ENCODE measurements around the gene RBMS1.

GRCh38 chr2:160353166-160353565 is 140.4 kb downstream of the RBMS1 start:
- TF ChIP-seq, protein P1, sequence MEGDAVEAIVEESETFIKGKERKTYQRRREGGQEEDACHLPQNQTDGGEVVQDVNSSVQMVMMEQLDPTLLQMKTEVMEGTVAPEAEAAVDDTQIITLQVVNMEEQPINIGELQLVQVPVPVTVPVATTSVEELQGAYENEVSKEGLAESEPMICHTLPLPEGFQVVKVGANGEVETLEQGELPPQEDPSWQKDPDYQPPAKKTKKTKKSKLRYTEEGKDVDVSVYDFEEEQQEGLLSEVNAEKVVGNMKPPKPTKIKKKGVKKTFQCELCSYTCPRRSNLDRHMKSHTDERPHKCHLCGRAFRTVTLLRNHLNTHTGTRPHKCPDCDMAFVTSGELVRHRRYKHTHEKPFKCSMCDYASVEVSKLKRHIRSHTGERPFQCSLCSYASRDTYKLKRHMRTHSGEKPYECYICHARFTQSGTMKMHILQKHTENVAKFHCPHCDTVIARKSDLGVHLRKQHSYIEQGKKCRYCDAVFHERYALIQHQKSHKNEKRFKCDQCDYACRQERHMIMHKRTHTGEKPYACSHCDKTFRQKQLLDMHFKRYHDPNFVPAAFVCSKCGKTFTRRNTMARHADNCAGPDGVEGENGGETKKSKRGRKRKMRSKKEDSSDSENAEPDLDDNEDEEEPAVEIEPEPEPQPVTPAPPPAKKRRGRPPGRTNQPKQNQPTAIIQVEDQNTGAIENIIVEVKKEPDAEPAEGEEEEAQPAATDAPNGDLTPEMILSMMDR (IDR thresholded peaks at IDR 0.05), result peak in 4 of 5 experiments; percentile 23 to 26 (median 24)
- no peak for TF ChIP-seq EP300 (IDR thresholded peaks at IDR 0.05; ENCODE audit: low read depth)
- no peak for TF ChIP-seq POLR2A (IDR thresholded peaks at IDR 0.05)
- no peak for TF ChIP-seq POLR2AphosphoS5 (IDR thresholded peaks at IDR 0.05)
